Raji (cell line): ENCODE data around the gene FYTTD1.

ENCODE experiments used
- POLR2A ChIP-seq: IDR thresholded peaks from 2 replicates; pipeline ENCODE4 v1.6.1; 2011; ENCODE audit warnings: low read depth, low read length, control low read depth; ENCODE audit not compliant: insufficient read depth

The FYTTD1 gene

GRCh38 chr3:197804511-197804910 is 54.8 kb downstream of the FYTTD1 start:
- TF ChIP-seq POLR2A, result no peak

DNA sequence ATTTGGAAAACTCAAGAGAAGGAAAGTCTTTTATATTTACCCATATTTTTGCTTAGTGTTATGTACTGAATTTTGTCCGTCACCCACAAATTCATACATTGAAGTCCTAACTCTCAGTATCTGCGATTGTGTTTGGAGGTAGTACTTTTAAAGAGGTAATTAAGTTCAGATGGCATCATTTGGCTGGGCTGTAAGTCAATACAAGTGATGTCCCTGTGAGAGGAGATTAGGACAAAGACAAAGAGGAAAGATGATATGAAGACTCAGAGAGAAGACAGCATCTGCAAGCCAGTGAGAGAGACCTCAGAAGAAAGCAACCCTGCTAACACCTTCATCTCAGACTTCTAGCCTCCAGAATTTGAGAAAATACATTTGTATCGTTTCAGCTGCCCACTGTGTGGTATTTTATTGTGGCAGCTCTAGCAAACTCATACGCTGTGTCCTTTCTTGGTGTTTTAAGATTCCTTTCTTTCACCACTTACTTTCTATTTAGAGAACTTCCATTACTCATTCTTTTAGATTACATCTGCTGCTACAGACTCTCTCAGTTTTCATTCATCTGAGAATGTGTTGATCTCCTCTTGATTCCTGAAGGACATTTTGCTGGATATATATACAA is 58.4 kb downstream of the FYTTD1 start:
- TF ChIP-seq POLR2A, result no peak

GRCh38 chr3:197809356-197810020 is 59.8 kb downstream of the FYTTD1 start:
- TF ChIP-seq POLR2A, result no peak

GRCh38 chr3:197810901-197811300 is 61.2 kb downstream of the FYTTD1 start:
- no peak for TF ChIP-seq POLR2A

- TF ChIP-seq POLR2A, result no peak
Measured at GRCh38 chr3:197811343-197811742, 61.7 kb downstream of the FYTTD1 start.

DNA sequence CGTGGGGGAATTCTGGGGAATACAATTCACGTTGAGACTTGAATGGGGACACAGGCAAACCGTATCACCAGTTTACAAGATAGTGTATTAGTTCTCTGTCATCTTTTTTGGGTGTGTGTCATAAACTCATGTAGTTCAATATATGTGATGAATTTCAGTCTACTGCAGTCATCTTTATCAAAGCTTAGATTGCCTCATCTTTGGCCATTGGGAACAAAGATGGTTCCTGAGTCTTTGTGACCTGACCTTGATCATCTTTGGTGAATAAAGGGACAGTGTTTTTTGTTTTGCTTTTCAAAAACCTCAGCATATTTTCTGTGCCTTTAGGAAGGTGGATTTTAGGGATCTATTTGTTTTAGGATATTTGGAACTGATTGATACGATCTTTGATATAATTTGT is 64.7 kb downstream of the FYTTD1 start:
- TF ChIP-seq POLR2A, result no peak

- no peak for TF ChIP-seq POLR2A
Measured at GRCh38 chr3:197820550-197821335, 71.1 kb downstream of the FYTTD1 start.

DNA sequence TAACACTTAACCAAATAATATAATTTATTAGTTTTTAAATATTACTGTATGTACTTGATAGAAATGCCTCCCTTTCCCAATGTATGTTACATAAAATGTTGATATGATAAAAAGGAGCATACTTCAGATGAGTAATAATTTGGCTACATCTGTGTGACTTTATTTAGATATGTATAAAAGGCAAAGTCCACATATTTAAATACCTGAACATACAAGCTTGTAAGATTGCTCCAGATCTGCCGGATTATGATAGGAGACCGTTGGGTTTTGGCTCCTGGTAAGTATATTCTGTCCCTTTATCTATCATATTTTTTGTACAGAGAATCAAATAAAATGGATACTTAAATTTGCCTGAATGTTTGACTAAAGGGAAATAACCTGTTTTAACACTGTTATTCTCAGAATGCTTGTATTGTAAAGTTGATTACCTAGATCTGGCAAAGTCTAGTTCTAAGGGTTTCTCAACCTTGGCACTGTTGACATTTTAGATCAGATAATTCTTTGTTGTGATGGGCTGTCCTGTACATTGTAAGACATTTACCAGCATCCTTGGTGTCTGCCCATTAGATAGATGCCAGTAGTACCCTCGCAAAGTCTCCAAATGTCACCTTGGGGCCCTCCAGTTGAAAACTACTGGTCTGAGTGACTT is 79.8 kb downstream of the FYTTD1 start:
- TF ChIP-seq POLR2A, result no peak

- TF ChIP-seq POLR2A, result no peak
Measured at GRCh38 chr3:197830308-197830966, 80.8 kb downstream of the FYTTD1 start.

- no peak for TF ChIP-seq POLR2A
Measured at GRCh38 chr3:197830967-197831313, 81.3 kb downstream of the FYTTD1 start.

- TF ChIP-seq POLR2A, result no peak
Measured at GRCh38 chr3:197833930-197834715, 84.4 kb downstream of the FYTTD1 start.

DNA sequence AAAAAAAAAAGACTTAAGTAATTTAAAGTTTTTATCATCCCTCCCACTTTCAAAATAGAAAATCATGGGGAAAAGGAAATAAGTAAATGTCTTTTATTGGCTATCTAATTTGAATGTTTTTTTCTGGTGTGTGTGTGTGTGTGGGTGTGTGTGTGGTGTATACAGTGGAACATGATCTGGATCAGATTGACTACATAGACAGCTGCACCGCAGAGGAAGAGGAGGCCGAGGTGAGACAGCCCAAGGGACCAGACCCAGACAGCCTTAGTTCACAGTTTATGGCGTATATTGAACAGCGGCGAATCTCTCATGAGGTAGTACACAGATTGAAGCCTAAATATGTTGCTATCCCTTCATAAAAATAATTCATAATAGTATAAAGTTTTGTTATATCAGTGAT is 85.8 kb downstream of the FYTTD1 start:
- TF ChIP-seq POLR2A, result no peak

- no peak for TF ChIP-seq POLR2A
Measured at GRCh38 chr3:197836244-197836643, 86.6 kb downstream of the FYTTD1 start.
